Stimulated activated CD4-positive, alpha-beta T cell treated with anti-CD3 and anti-CD28 coated beads, TNF-alpha, amount 100 ng/mL, for 4 hours (primary cell): ENCODE measurements around the gene KAZN.
"Not testable (repeated sequence)": the region's sequence is repeated elsewhere in the genome, so short reads cannot be mapped to it uniquely, and the experiment has no call there.

ENCODE experiments used
- DNase-seq, 3 experiments: peaks; one replicate each; pipeline ENCODE4 v3.0.0-alpha.2; 2020; ENCODE audit warnings: low read depth in 3 of 3

Gene KAZN

GRCh38 chr1:15110867-15111230 lies 512.4 kb downstream of the KAZN start:
- DNase-seq = no peak

- no peak for DNase-seq
These were observed 514.7 kb downstream of the KAZN start for GRCh38 chr1:15113146-15113545.

- no peak for DNase-seq
These were observed 516.4 kb downstream of the KAZN start for GRCh38 chr1:15114884-15115283.

- no peak for DNase-seq
These were observed 517.3 kb downstream of the KAZN start for GRCh38 chr1:15115542-15116330.

- no peak for DNase-seq
These were observed 518.5 kb downstream of the KAZN start for GRCh38 chr1:15116966-15117365.

GRCh38 chr1:15117671-15118325 lies 519.3 kb downstream of the KAZN start:
- DNase-seq = no peak

GRCh38 chr1:15118579-15118978 lies 520.1 kb downstream of the KAZN start:
- DNase-seq = no peak

GRCh38 chr1:15120251-15120945 lies 521.9 kb downstream of the KAZN start:
- DNase-seq = no peak

- no peak for DNase-seq
These were observed 523.8 kb downstream of the KAZN start for GRCh38 chr1:15122331-15122730.

GRCh38 chr1:15123270-15123669 lies 524.8 kb downstream of the KAZN start:
- DNase-seq = no peak

- DNase-seq = no peak
These were observed 525.4 kb downstream of the KAZN start for GRCh38 chr1:15123925-15124324.

GRCh38 chr1:15124362-15125100 lies 526.0 kb downstream of the KAZN start:
- no peak for DNase-seq

- no peak for DNase-seq
These were observed 526.7 kb downstream of the KAZN start for GRCh38 chr1:15125101-15125745.

- DNase-seq = no peak
These were observed 529.6 kb downstream of the KAZN start for GRCh38 chr1:15128077-15128476.

- DNase-seq = peak; percentile 40 to 57 (median 41)
These were observed 530.2 kb downstream of the KAZN start for GRCh38 chr1:15128520-15129313.

- no peak for DNase-seq
These were observed 531.5 kb downstream of the KAZN start for GRCh38 chr1:15129944-15130343.

GRCh38 chr1:15130607-15131006 lies 532.1 kb downstream of the KAZN start:
- no peak for DNase-seq

- no peak for DNase-seq
These were observed 534.5 kb downstream of the KAZN start for GRCh38 chr1:15132965-15133364.

- DNase-seq = no peak
These were observed 535.8 kb downstream of the KAZN start for GRCh38 chr1:15134285-15134684.

GRCh38 chr1:15135604-15136003 lies 537.1 kb downstream of the KAZN start:
- not testable (repeated sequence) for DNase-seq

GRCh38 chr1:15137809-15138208 lies 539.3 kb downstream of the KAZN start:
- no peak for DNase-seq
